Muscle of leg (tissue), 11 donors: ENCODE results near the gene WDTC1. TPM values are rescaled to one million over a fixed set of nuclear protein-coding genes. Genes with fewer than 3 reads are reported as not detected.
"Not testable (repeated sequence)": the region's sequence is repeated elsewhere in the genome, so short reads cannot be mapped to it uniquely, and the experiment has no call there.

Experiments used
- DNase-seq: peaks from one replicate; pipeline ENCODE4 v3.0.0; 2013
- H3K27ac ChIP-seq: one replicate; pipeline ENCODE4 v1.5.1; 2013; ENCODE audit warnings: mild to moderate bottlenecking, low read length, control low read depth
- H3K27me3 ChIP-seq: one replicate; pipeline ENCODE4 v1.6.1; 2013; ENCODE audit warnings: low read length; ENCODE audit not compliant: control insufficient read depth, insufficient read depth
- H3K36me3 ChIP-seq: one replicate; pipeline ENCODE4 v1.6.1; 2013; ENCODE audit warnings: low read length; ENCODE audit not compliant: control insufficient read depth, insufficient read depth
- H3K4me1 ChIP-seq: one replicate; pipeline ENCODE4 v1.6.1; 2013; ENCODE audit warnings: low read length; ENCODE audit not compliant: control insufficient read depth, insufficient read depth
- H3K4me3 ChIP-seq: one replicate; pipeline ENCODE4 v1.5.1; 2013; ENCODE audit warnings: low read length, control low read depth
- H3K9me3 ChIP-seq: replicated peaks from 2 replicates; pipeline ENCODE4 v1.6.1; 2013; ENCODE audit warnings: low read depth, low read length; ENCODE audit not compliant: control insufficient read depth
- WGBS: methylation state at CpG from one replicate; pipeline ENCODE4 v1.1.5; 2013; ENCODE audit warnings: missing lambda C conversion rate; ENCODE audit not compliant: insufficient coverage; 5-methylcytosine and 5-hydroxymethylcytosine counted together
- polyA plus RNA-seq, 8 donors: library from polyadenylated mRNA; unstranded; fragments of 120-200 nt; gene quantifications; one replicate each; pipeline versions ENCODE4 v1.2.1 to v1.2.3, GENCODE V29; 2013; ENCODE audit warnings: inconsistent platforms in 1 of 8, low replicate concordance in 1 of 8; ENCODE audit not compliant: insufficient read length in 8 of 8, insufficient read depth in 1 of 8
- total RNA-seq: library from RNA; stranded (reverse); fragments of 120-200 nt; gene quantifications from one replicate; pipeline ENCODE4 v1.2.4, GENCODE V29; 2013

Gene WDTC1
- total and polyA plus RNA-seq, 9 donors, result 11.3 to 30.7 (median 27.4) TPM

DNA sequence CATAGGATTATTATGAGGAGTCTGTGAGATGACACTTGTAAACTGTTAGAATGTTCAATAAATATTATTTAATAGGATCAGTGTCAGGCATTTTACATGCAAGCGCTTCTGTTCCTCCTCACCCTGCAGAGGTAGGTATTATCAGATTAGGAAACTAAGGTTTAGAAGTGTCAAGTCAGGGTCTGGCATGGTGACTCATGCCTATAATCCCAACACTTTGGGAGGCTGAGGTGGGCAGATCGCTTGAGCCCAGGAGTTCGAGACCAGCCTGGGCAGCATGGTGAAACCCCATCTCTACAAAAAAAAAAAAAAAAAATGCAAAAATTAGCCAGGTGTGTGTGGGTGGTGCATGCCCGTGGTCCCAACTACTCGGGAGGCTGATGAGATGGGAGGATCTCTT, 9.2 kb downstream of the WDTC1 start:
- not testable (repeated sequence) for DNase-seq

DNA sequence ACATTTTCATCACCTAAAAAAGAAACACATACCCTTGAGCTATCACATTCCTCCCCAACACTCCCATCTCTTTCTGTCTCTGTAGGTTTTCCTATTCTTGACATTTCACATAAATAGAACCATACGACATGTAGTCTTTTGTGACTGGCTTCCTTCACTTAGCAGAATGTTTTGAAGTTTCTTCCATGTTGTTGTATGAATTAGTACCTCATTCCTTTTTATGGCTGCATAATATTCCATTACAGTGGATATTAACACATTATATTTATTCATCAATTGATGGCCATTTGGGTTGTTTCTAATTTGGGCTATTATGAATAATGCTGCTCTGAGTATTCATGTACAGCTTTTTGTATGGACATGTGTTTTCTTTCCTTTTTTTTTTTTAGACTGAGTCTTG, 11.8 kb downstream of the WDTC1 start:
- DNase-seq, result no peak
- H3K9me3 ChIP-seq, result no peaks in the 10 kb centered on the region
- no peaks in the 10 kb centered on the region for H3K27me3 ChIP-seq
- H3K4me1 ChIP-seq, result no peaks in the 10 kb centered on the region
- no peak overlapping the region for H3K27ac ChIP-seq
- WGBS, result no CpG with 5 or more reads among the region's 1 CpG
- peaks cover 2% of the 10 kb centered on the region for H3K36me3 ChIP-seq
- no peak overlapping the region for H3K4me3 ChIP-seq

More for the DNA sequence above, 9.2 kb downstream of the WDTC1 start:
- H3K27ac ChIP-seq, H3K9me3 ChIP-seq, H3K4me1 ChIP-seq, H3K36me3 ChIP-seq, H3K27me3 ChIP-seq, H3K4me3 ChIP-seq: not testable (repeated sequence)
- WGBS, result no CpG with 5 or more reads among the region's 5 CpGs

DNA sequence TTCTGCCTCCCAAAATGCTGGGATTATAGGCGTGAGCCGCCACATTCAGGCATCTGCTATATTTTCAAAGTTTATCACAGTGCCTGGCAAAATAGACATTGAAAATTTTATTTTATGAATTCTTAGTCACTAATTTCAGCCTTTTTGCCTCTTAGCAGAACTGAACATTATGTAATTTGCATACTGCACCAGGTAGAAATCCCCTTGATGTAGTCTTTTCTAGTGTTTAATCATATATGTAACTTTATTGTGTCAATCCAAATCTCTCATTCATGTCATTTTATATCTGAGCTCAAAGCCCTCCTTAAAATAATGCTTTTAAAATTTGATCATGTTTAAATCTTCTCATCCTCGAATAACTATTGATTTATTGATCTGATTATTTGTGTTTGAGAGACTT, 19.2 kb downstream of the WDTC1 start:
- Histone ChIP-seq H3K4me1 (no peaks in the 10 kb centered on the region), H3K36me3 (no peaks in the 10 kb centered on the region), H3K27ac (no peak overlapping the region), H3K9me3 (no peaks in the 10 kb centered on the region), H3K4me3 (no peak overlapping the region), H3K27me3 (no peaks in the 10 kb centered on the region)
- DNase-seq, result no peak
- WGBS, result 100% methylated on average over 1 of the region's 3 CpGs

DNA sequence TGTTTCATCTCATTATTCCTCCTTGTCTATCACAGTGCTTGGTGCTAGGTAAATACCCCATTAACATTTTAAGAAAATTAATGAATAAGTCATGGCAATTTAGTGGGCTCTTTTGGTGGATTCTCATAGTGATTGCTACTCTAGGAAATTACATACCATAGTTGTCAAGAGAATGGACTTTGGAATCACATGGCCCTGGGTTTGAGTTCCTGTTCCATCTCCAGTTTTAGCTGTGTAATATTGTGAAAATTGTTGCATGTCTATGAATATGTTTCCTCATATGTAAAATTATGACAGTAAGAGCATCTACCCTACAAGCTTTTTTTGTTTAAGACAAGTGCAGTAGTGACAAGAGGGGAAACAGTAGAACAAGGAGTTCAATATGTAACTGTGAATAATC, 20.7 kb downstream of the WDTC1 start:
- H3K4me3 ChIP-seq, result no peak overlapping the region
- no peaks in the 10 kb centered on the region for H3K4me1 ChIP-seq
- no peaks in the 10 kb centered on the region for H3K36me3 ChIP-seq
- no peaks in the 10 kb centered on the region for H3K9me3 ChIP-seq
- H3K27ac ChIP-seq, result no peak overlapping the region
- no peak for DNase-seq
- no peaks in the 10 kb centered on the region for H3K27me3 ChIP-seq

DNA sequence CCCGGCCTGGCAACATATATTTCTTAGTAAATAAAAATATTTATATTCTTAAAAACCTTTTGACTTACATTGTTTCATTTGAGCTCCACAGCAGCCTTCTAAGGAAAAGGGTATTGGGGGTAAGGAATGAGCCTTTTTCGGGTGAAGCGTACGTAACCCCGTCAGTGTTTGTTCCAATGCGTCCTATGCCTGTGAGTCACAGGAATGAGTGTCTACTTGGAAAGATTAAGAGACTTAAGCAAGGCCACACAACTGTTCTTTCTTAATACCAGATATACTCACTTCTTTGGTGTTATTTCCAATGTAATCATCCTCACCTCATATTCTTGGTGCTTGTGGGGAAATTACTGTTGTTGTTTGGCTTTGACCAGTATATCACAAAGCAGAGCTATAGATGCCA, 22.7 kb downstream of the WDTC1 start:
- no CpG with 5 or more reads among the region's 6 CpGs for WGBS
- no peaks in the 10 kb centered on the region for H3K9me3 ChIP-seq
- H3K4me3 ChIP-seq, result no peak overlapping the region
- no peaks in the 10 kb centered on the region for H3K4me1 ChIP-seq
- no peaks in the 10 kb centered on the region for H3K27me3 ChIP-seq
- no peak for DNase-seq
- H3K27ac ChIP-seq, result no peak overlapping the region
- H3K36me3 ChIP-seq, result no peaks in the 10 kb centered on the region

DNA sequence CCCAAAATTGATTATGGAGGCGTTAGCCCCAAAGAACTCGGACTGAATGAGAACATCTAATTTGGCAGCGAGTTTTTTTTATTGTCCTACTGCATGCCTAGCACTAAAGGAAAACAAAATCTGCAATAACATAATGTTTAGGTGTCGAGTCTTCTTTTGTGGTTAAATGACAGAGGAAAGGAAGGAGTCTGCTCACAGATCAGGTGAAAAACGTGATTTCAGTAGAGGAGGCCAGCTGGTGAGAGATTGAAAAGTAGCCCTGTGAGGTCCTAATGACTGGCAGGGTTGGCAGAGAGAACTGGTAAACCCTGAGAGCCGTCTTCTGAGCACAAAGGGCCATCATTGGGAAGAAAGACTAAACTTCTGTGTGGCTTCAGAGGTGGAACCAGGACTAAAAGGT, 24.2 kb downstream of the WDTC1 start:
- Histone ChIP-seq H3K4me3 (no peak overlapping the region), H3K4me1 (no peaks in the 10 kb centered on the region), H3K36me3 (peaks cover 2% of the 10 kb centered on the region), H3K27ac (no peak overlapping the region), H3K9me3 (no peaks in the 10 kb centered on the region), H3K27me3 (no peaks in the 10 kb centered on the region)
- WGBS, result 61% methylated on average over 2 of the region's 6 CpGs
- DNase-seq, result no peak

DNA sequence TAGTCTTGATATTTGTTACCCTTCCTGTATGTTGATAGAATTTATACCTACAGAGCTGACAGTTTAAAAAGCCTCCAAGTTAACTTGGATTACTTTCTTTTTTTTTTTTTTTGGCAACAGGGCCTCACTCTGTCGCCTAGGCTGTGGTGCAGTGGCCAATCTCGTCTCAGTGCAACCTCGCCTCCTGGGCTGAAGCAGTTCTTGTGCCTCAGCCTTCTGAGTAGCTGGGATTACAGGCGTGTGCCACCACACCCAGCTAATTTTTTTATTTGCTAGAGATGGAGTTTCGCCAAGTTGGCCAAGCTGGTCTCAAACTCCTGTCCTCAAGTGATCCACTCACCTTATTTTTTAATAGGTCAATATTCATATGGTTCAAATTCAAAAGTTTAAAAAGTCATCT, 32.7 kb downstream of the WDTC1 start:
- Histone ChIP-seq H3K4me1 (no peaks in the 10 kb centered on the region), H3K27me3 (no peaks in the 10 kb centered on the region), H3K36me3 (peaks cover 17% of the 10 kb centered on the region), H3K4me3 (no peak overlapping the region), H3K27ac (no peak overlapping the region), H3K9me3 (no peaks in the 10 kb centered on the region)
- 20% methylated on average over 1 of the region's 5 CpGs for WGBS
- no peak for DNase-seq

DNA sequence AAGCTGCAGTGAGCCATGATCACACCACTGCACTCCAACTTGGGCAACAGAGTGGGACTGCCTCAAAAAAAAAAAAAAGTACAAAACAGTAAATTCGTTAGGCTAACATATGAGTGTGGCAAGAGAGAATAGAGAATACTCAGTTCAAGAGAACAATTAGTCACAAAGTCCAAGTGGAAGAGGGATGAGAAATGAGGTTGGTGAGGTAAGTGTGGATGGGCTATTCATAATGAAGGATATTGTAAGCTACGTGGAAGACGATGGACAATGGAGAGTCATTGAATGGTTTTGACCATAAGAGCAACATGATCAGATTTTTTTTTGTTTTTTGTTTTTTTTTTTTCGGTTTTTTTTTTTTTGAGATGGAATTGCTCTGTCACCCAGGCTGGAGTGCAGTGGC, 34.8 kb downstream of the WDTC1 start:
- Histone ChIP-seq H3K4me1 (no peaks in the 10 kb centered on the region), H3K27me3 (no peaks in the 10 kb centered on the region), H3K27ac (no peak overlapping the region), H3K4me3 (no peak overlapping the region), H3K9me3 (no peaks in the 10 kb centered on the region), H3K36me3 (peaks cover 11% of the 10 kb centered on the region)
- WGBS, result no CpG with 5 or more reads among the region's 4 CpGs
- DNase-seq, result no peak

DNA sequence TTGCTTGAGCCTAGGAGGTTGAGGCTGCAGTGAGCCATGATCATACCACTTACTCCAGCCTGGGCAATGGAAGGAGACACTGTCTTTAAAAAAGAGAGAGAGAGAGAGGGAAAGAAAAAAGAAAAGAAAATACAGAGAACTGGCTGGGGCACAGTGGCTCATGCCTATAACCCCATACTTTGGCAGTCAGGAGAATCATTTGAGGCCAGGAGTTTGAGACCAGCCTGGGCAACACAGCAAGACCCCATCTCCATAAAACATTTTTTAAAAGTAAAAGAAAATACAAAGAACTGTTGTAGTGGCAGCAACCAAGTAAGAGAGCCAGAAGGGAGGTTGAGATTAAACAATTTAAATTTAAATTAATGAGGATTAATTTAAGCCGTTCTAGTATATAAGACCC, 39.8 kb downstream of the WDTC1 start:
- no peak overlapping the region for H3K4me3 ChIP-seq
- no CpG with 5 or more reads among the region's 1 CpG for WGBS
- no peaks in the 10 kb centered on the region for H3K36me3 ChIP-seq
- no peaks in the 10 kb centered on the region for H3K27me3 ChIP-seq
- no peak for DNase-seq
- H3K9me3 ChIP-seq, result no peaks in the 10 kb centered on the region
- H3K27ac ChIP-seq, result no peak overlapping the region
- no peaks in the 10 kb centered on the region for H3K4me1 ChIP-seq

DNA sequence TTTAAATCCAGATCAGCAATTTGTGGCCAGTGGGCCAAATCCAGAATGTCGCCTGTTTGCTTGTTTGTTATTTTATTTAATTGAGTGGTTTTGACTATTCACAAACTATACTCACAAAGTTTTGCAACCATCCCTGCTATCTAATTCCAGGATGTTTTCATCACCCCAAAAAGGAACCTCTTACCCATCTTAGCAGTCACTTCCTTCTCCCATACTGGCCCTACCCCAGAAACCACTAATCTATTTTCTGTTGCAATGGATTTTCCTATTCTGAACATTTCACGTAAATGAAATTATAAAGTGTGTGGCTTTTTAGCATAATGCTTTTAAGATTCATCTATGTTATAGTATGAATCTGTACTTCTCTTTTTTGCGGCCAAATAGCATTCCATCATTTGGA, 41.3 kb downstream of the WDTC1 start:
- Histone ChIP-seq H3K4me3 (no peak overlapping the region), H3K27me3 (no peaks in the 10 kb centered on the region), H3K4me1 (no peaks in the 10 kb centered on the region), H3K36me3 (no peaks in the 10 kb centered on the region), H3K27ac (no peak overlapping the region), H3K9me3 (no peaks in the 10 kb centered on the region)
- DNase-seq, result no peak
- WGBS, result no CpG with 5 or more reads among the region's 3 CpGs

DNA sequence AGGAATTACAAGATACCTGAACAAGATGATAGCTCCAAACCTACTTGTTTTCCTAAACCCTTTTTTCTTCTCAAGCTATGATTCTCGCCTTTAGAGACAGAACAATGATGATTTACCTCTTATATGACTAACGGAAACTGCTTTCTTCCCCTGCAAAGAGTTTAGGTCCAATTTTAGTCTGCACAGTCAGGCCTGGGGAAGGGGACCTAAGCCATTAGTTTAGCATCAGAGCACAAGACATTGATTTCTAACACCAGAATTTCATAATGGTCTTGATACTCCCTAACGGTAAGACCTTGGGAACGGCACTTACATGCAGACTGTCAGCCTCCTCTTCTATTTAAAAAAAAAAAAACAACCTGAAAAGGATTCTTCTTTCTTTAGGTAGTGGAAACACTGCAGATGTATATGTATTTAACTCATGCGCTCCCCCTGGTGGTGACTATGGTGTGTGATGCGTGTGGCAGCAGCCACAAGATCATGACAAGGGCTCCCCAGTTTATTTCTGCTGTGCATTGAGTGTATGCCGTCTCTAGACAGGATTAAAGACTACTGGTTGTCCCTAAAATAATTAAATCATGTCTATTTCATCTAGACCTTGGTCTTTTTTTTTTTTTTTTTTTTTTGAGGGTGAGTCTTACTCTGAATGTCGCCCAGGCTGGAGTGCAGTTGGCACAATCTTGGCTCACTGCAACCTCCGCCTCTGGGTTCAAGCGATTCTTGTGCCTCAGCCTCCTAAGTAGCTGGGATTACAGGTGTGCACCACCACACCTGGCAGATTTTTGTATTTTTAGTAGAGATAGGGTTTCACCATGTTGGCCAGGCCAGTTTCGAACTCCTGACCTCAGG, 50.2 kb downstream of the WDTC1 start:
- Histone ChIP-seq H3K36me3 (peaks cover 22% of the 10 kb centered on the region), H3K4me3 (no peak overlapping the region), H3K27me3 (no peaks in the 10 kb centered on the region), H3K9me3 (no peaks in the 10 kb centered on the region), H3K27ac (peak overlapping the region; percentile 31), H3K4me1 (no peaks in the 10 kb centered on the region)
- WGBS, result 63% methylated on average over 4 of the region's 11 CpGs
- peak; percentile 89 for DNase-seq
